T-helper 2 cell treated with Interferon-gamma antibody and Interleukin-4, amounts not matched to agents 5 μg/mL and 100 μg/mL, for 36 hours (primary cell): ENCODE measurements around the gene TSFM.

Source experiments
- DNase-seq: peaks from one replicate; pipeline ENCODE4 v3.0.0; 2021; ENCODE audit warnings: low spot score
- H3K27ac Mint-ChIP-seq: one replicate; pipeline ENCODE4 v1.8.0; 2021; ENCODE audit warnings: mild to moderate bottlenecking, mixed read lengths
- H3K27me3 Mint-ChIP-seq: one replicate; pipeline ENCODE4 v1.8.0; 2021; ENCODE audit warnings: low read depth, mixed read lengths
- H3K36me3 Mint-ChIP-seq: one replicate; pipeline ENCODE4 v1.8.0; 2021; ENCODE audit warnings: low read depth, mixed read lengths
- H3K4me1 Mint-ChIP-seq: one replicate; pipeline ENCODE4 v1.8.0; 2021; ENCODE audit warnings: low read depth, mixed read lengths
- H3K4me3 Mint-ChIP-seq: one replicate; pipeline ENCODE4 v1.8.0; 2022; ENCODE audit warnings: mild to moderate bottlenecking, moderate library complexity, mixed read lengths
- H3K9me3 Mint-ChIP-seq: one replicate; pipeline ENCODE4 v1.8.0; 2021; ENCODE audit warnings: mixed read lengths

TSFM gene

DNA sequence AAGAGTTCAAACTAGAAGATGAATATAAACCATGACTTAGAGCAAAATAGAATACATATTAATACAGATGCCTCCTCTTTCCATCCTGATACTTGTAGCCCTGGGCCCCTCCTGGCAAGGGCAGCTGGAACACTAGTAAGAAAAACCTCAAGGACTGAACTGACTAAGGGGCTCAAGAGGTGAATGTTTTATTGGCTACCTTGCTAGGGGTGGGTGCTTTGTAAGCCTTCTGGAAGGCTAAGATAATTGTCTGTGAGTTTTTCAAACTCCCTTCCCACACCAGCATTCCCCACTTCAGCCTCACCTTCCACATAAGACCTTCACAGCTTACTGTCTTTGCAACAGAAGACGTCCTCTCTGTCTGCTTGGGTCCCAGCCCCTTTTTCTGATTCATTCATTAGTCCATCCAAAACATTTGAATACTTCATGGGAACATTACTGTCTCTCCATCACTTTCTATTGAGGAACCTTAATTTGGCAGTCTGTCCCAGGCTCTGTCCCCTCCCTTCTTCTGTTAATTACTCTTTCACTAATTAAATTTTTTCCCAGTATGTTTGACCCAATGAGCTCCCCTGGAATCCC, 28.7 kb upstream of the TSFM start:
- H3K27ac Mint-ChIP-seq = peak overlapping the region; percentile 85
- no peak for DNase-seq
- no peaks in the 10 kb centered on the region for H3K9me3 Mint-ChIP-seq
- peaks cover 35% of the 10 kb centered on the region for H3K36me3 Mint-ChIP-seq
- peaks cover 47% of the 10 kb centered on the region for H3K4me1 Mint-ChIP-seq
- H3K27me3 Mint-ChIP-seq = peaks cover 3% of the 10 kb centered on the region
- H3K4me3 Mint-ChIP-seq = peak overlapping the region; percentile 89

DNA sequence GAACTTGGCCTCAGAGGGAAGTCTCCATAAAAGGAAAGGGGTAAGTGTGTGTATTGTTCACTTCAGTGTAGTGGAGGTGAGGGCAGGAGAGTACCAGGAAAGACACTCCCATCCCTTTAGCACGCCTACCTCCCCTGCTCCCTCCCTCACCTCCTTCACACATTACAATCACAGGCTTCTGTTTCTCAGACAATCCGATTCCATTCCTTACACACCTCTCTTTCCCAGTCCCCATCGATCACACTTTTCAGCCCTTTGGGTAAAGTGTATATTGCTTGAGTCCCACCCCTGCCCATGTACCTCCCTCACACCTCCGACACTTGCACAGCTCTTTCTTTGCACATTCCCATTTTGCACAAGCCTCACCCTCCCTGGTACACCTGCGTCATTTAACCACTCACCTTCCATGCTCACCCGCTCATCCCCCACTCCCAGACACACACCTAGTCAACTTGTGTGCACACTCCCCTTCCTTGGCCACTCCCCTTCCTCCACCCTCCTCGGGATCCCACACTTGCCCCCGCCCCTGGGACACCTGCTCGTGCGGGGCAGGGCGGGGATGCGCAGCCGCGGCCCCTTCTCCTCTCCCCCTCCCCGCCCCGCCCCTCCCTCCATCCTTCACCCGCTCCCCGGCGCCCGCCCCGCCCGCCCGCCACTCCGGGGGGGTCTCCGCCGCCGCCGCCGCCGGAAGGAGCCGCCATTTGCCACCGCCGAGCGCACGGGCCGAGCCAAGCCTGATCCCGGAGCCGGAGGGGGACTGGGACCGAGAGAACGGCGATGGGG, 28.0 kb upstream of the TSFM start, which contains the start of gene MARCHF9:
Gene MARCHF9, plus strand, starts transcription at position 693 of the 783 bp plus-strand sequence. CDS start 426 bp downstream, outside the sequence.
- Mint-ChIP-seq H3K27ac (peak within 1 kb of the TSS; percentile 85), H3K36me3 (peaks cover 32% of the 10 kb centered on the region), H3K4me3 (peak within 1 kb of the TSS; percentile 89), H3K9me3 (no peaks in the 10 kb centered on the region), H3K27me3 (peaks cover 3% of the 10 kb centered on the region), H3K4me1 (peaks cover 51% of the 10 kb centered on the region)
- peak; percentile 83 for DNase-seq

- H3K36me3 Mint-ChIP-seq = peaks cover 31% of the 10 kb centered on the region
- H3K27ac Mint-ChIP-seq = no peak overlapping the region
- no peak for DNase-seq
- H3K9me3 Mint-ChIP-seq = no peaks in the 10 kb centered on the region
- H3K4me1 Mint-ChIP-seq = peaks cover 50% of the 10 kb centered on the region
- H3K27me3 Mint-ChIP-seq = peaks cover 3% of the 10 kb centered on the region
- H3K4me3 Mint-ChIP-seq = no peak overlapping the region
These were observed 27.5 kb upstream of the TSFM start for GRCh38 chr12:57755194-57755453.

DNA sequence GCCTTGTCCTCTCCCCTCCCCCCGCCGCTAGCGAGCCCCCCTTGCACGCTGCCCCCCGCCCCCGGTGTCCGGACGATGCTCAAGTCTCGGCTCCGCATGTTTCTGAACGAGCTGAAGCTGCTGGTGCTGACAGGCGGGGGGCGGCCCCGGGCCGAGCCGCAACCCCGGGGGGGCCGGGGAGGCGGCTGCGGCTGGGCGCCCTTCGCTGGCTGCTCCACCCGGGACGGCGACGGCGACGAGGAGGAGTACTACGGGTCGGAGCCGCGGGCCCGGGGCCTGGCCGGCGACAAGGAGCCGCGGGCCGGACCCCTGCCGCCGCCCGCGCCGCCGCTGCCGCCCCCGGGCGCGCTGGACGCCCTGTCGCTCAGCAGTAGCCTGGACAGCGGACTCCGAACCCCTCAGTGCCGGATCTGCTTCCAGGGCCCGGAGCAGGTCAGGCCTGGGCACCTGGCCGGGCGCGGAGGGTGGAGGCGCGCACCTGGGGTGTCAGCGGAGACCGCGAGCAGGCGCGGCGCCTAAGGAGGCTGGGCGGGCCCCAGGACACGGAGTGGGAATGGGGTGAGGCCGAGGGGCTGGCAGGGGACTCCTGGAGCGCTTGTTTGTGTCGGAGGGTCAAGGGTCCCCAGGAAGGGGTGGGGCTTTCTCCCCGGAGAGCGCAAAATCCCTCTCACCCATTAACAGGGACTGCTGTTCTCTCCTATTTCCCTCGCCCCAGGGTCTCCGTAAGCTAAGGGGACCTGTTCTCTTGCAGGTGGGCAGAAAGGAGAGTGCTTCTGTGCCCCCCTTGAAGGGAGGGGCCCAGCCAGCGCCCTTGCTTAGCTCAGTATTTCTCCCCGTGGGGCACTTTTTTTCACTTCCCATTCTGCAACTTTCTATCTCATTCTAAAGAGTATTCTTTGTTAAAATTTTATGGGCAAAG, 26.9 kb upstream of the TSFM start:
- Mint-ChIP-seq H3K4me3 (peak overlapping the region; percentile 85), H3K4me1 (peaks cover 46% of the 10 kb centered on the region), H3K9me3 (no peaks in the 10 kb centered on the region), H3K36me3 (peaks cover 26% of the 10 kb centered on the region), H3K27ac (peak overlapping the region; percentile 18), H3K27me3 (peaks cover 3% of the 10 kb centered on the region)
- DNase-seq = peak; percentile 15

DNA sequence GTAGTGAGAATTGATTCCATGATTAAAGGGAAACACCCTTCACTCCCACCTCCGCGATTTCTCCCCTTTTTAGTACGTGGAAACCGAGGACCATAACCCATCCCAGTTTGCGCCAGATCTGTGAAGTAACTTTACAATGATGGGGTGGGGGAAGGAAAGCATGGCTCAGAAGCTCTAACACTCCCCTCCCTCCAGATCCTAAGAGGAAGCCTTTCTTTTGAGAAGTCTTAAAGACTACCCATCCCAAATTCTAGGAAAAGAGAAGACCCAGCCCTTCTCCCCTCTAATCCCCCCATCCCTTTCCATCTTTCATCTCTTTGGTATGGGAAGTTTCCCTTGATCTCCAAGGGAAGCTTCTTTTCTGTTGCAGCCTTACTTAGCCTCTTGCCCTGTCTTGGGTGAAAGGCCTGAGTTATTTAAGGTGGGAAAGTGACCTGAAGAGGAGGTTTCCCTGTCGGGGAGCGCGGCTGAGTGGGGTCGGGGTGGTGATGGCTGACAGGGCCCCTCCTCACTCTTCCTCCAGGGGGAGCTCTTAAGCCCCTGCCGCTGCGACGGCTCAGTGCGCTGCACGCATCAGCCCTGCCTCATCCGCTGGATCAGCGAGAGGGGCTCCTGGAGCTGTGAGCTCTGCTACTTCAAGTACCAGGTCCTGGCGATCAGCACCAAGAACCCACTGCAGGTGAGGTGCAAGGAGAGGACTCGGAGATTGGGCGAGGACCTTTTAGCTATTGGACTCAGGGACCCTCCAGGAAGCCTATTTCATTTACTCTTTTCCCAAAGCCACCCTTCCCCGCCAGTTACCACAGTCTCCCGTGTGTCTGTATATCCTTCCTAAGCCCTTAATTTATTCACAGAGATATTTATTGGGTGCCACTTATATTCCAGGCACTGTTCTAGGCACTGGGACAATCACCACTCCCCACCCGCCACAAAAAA, 25.9 kb upstream of the TSFM start:
- DNase-seq = peak; percentile 59
- Mint-ChIP-seq H3K4me1 (peaks cover 36% of the 10 kb centered on the region), H3K27ac (peak overlapping the region; percentile 18), H3K27me3 (peaks cover 3% of the 10 kb centered on the region), H3K9me3 (no peaks in the 10 kb centered on the region), H3K4me3 (peak overlapping the region; percentile 85), H3K36me3 (peaks cover 18% of the 10 kb centered on the region)

GRCh38 chr12:57757771-57758170, 24.8 kb upstream of the TSFM start:
- Mint-ChIP-seq H3K27ac (no peak overlapping the region), H3K4me3 (no peak overlapping the region), H3K9me3 (no peaks in the 10 kb centered on the region), H3K4me1 (peaks cover 32% of the 10 kb centered on the region), H3K36me3 (peaks cover 13% of the 10 kb centered on the region), H3K27me3 (no peaks in the 10 kb centered on the region)
- no peak for DNase-seq

- no peak for DNase-seq
- Mint-ChIP-seq H3K27ac (no peak overlapping the region), H3K4me1 (peaks cover 24% of the 10 kb centered on the region), H3K9me3 (no peaks in the 10 kb centered on the region), H3K4me3 (no peak overlapping the region), H3K36me3 (peaks cover 13% of the 10 kb centered on the region), H3K27me3 (no peaks in the 10 kb centered on the region)
These were observed 23.8 kb upstream of the TSFM start for GRCh38 chr12:57758552-57759359.

GRCh38 chr12:57759360-57759980, 23.1 kb upstream of the TSFM start:
- peak; percentile 24 for DNase-seq
- Mint-ChIP-seq H3K36me3 (peaks cover 13% of the 10 kb centered on the region), H3K4me3 (no peak overlapping the region), H3K27me3 (no peaks in the 10 kb centered on the region), H3K27ac (no peak overlapping the region), H3K9me3 (no peaks in the 10 kb centered on the region), H3K4me1 (peaks cover 21% of the 10 kb centered on the region)

DNA sequence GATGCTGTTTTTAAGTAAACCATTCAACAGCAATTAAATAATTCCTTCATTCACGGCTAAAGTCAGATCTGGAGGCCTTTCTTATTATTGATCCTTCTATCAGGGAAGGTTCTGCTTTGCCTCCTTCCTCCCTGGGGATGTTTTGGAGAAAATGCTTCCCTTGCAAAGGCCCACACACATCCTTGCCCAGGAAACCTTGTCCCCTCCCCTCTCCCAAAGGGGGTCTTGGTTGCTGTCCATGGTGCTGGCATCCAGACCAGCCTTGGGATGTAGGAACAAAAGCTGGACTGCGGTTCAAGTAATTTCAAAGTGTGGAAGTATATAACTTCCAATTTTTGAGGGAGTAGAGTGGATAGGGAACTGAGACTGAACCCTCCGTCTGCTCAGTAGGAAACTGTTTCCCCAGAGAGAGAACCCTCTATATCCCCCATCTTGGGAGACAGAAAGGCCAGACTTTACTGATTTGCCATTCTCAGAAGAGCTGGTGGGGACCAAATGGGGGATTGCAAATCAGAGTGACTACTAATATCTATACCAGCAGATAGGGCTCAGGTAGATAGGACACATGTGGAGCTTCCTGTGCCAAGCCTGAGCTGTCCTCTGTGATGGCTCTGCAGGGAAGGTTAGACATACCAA, 22.1 kb upstream of the TSFM start:
- DNase-seq = no peak
- H3K27me3 Mint-ChIP-seq = peaks cover 3% of the 10 kb centered on the region
- H3K27ac Mint-ChIP-seq = no peak overlapping the region
- peaks cover 20% of the 10 kb centered on the region for H3K4me1 Mint-ChIP-seq
- H3K4me3 Mint-ChIP-seq = no peak overlapping the region
- H3K36me3 Mint-ChIP-seq = peaks cover 13% of the 10 kb centered on the region
- H3K9me3 Mint-ChIP-seq = no peaks in the 10 kb centered on the region

DNA sequence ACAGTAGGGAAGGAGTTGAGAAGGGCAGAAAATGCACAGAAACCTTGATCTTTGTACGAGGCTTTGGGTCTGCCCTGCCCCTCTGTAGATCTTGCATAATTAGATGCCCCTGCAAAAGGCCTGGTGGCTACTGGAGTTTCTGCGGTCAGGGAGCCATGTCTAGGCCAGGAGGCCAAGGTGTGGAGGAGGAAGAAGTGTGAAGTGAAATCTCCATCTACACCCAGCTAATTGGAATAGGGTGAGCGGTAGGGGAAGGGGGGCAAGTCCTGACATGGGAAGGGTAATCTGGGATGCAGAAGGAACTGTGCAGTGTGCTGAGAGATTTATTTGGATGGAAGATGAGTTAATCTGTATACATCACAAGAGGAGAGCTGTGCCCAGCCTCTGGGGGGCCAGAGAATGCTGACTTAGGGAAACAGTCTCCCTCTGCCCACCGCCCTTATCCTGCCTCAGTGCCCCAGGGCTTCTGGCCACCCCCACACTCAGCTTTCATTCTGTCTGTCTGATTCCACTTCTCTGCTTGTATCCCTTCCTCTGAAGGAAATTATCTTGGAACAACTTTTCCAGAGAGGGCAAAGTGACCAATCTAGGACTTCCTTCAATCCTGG, 21.1 kb upstream of the TSFM start:
- no peak for DNase-seq
- no peak overlapping the region for H3K4me3 Mint-ChIP-seq
- H3K27me3 Mint-ChIP-seq = peaks cover 10% of the 10 kb centered on the region
- H3K27ac Mint-ChIP-seq = no peak overlapping the region
- H3K4me1 Mint-ChIP-seq = peaks cover 19% of the 10 kb centered on the region
- H3K36me3 Mint-ChIP-seq = peaks cover 13% of the 10 kb centered on the region
- no peaks in the 10 kb centered on the region for H3K9me3 Mint-ChIP-seq

DNA sequence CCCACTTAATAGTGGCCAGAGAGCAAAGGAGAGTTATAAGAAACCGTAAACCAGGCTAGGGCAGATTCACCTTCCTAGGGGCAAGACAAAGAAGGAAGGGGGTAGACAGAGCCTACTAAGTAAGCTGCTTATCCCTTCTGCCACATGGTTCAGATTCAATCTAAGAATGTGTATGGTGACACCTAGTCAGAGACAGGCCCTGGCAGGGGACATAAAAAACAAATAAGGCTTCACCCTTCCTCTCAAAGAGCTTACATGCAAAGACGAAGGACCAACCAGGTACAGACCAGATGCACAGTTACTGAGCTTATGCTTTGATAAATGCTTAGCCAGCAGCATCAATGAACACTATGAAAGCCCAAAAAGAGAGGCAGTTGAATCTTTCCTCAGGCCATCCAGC, 20.1 kb upstream of the TSFM start:
- no peak for DNase-seq
- Mint-ChIP-seq H3K27ac (no peak overlapping the region), H3K9me3 (no peaks in the 10 kb centered on the region), H3K27me3 (peaks cover 14% of the 10 kb centered on the region), H3K4me3 (no peak overlapping the region), H3K4me1 (peaks cover 17% of the 10 kb centered on the region), H3K36me3 (peaks cover 10% of the 10 kb centered on the region)
